ENCODE measurements around the gene RGS16.

DNA sequence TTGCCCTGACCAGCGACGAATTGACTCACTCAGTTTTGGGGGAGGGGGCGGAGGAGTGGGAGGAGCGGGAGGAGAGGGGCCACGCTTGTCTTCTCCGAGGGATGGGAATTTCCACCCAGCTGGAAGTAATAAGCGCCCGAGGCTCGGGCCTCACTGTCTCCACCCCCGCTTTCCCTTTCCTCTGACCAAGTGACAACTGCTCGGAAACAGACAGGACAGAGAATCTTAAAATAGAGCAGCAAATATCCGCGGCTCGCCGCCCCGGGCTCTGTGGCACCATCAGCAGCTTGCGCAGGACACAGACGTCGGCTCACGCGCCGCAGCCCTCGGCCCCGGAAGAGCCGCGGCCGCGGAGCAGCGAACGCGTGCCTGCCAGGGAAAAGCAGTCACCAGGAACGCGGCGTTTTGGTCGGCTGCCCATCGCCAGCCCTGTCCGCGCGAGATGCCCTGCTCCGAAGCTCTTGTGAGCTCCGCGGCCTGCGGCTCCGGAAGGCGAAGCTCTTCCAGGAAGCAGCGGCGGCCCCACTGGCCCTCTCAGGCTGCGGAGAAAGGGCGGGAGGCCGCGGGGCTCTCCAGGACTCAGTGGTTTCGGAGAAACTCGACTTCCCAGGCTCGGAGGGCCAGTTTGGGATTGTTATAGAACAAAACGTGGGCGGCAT lies 10.7 kb upstream of the RGS16 start:
- TF ChIP-seq, protein P1, sequence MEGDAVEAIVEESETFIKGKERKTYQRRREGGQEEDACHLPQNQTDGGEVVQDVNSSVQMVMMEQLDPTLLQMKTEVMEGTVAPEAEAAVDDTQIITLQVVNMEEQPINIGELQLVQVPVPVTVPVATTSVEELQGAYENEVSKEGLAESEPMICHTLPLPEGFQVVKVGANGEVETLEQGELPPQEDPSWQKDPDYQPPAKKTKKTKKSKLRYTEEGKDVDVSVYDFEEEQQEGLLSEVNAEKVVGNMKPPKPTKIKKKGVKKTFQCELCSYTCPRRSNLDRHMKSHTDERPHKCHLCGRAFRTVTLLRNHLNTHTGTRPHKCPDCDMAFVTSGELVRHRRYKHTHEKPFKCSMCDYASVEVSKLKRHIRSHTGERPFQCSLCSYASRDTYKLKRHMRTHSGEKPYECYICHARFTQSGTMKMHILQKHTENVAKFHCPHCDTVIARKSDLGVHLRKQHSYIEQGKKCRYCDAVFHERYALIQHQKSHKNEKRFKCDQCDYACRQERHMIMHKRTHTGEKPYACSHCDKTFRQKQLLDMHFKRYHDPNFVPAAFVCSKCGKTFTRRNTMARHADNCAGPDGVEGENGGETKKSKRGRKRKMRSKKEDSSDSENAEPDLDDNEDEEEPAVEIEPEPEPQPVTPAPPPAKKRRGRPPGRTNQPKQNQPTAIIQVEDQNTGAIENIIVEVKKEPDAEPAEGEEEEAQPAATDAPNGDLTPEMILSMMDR (conservative IDR thresholded peaks at IDR 0.05; ENCODE audit: low read length), result no peak
- TF ChIP-seq EZH2phosphoT487 (IDR thresholded peaks at IDR 0.05; ENCODE audit: borderline replicate concordance, low read depth, low read length), result no peak

Measured in OCI-LY7 (cell line).